DND-41 (cell line): ENCODE measurements around the gene TUT4.

Experiments used
- ATAC-seq: fragments of 200-7000 bp; cut with Tn5 transposase; 3 replicates; pipeline ENCODE4 v1.9.1; 2021; ENCODE audit warnings: low read depth; ENCODE audit not compliant: insufficient read depth
- DNase-seq: peaks from one replicate; pipeline ENCODE4 v3.0.0-alpha.2; 2020
- H2AFZ ChIP-seq: 2 replicates; pipeline ENCODE4 v1.6.0; 2012; ENCODE audit warnings: low read depth, low read length
- H3K27ac ChIP-seq: 2 replicates; pipeline ENCODE4 v1.5.1; 2012; ENCODE audit warnings: low read length, inconsistent platforms
- H3K27me3 ChIP-seq: fragments of 200-600 bp; sonication (generic); 2 replicates; pipeline ENCODE4 v1.6.0; 2012; ENCODE audit warnings: low read length, mild to moderate bottlenecking, inconsistent platforms; ENCODE audit not compliant: insufficient read depth, poor library complexity
- H3K36me3 ChIP-seq: 2 replicates; pipeline ENCODE4 v1.5.1; 2012; ENCODE audit warnings: low read length, inconsistent platforms; ENCODE audit not compliant: insufficient read depth
- H3K4me1 ChIP-seq: 2 replicates; pipeline ENCODE4 v1.5.1; 2012; ENCODE audit warnings: mild to moderate bottlenecking, low read length; ENCODE audit not compliant: insufficient read depth
- H3K4me2 ChIP-seq: 2 replicates; pipeline ENCODE4 v1.6.0; 2012; ENCODE audit warnings: mild to moderate bottlenecking, moderate library complexity, low read length, inconsistent platforms; ENCODE audit not compliant: insufficient read depth
- H3K4me3 ChIP-seq, 2 experiments: fragments of 200-600 bp in 1 of 2; shearing (Covaris generic) in 1 of 2; 2 replicates each; pipeline ENCODE4 v1.5.1; 2012 to 2016; ENCODE audit warnings: inconsistent platforms in 2 of 2, low read length in 2 of 2, mild to moderate bottlenecking in 2 of 2, low read depth in 1 of 2, moderate library complexity in 1 of 2
- H3K79me2 ChIP-seq: 2 replicates; pipeline ENCODE4 v1.6.0; 2012; ENCODE audit warnings: low read length, inconsistent platforms; ENCODE audit not compliant: insufficient read depth
- H3K9ac ChIP-seq: 2 replicates; pipeline ENCODE4 v1.6.0; 2012; ENCODE audit warnings: low read depth, mild to moderate bottlenecking, inconsistent platforms, low read length, moderate library complexity
- H3K9me3 ChIP-seq: 2 replicates; pipeline ENCODE4 v1.5.1; 2012; ENCODE audit warnings: low read length, moderate library complexity, mild to moderate bottlenecking, inconsistent platforms; ENCODE audit not compliant: insufficient read depth, severe bottlenecking
- H4K20me1 ChIP-seq: 2 replicates; pipeline ENCODE4 v1.6.0; 2012; ENCODE audit warnings: low read length; ENCODE audit not compliant: insufficient read depth
- EZH2 ChIP-seq: IDR thresholded peaks from 3 replicates; pipeline ENCODE4 v1.6.1; 2012; ENCODE audit warnings: borderline replicate concordance, low read depth, mild to moderate bottlenecking, moderate library complexity, low read length, inconsistent platforms; ENCODE audit not compliant: severe bottlenecking
- TF ChIP-seq, protein P1 (sequence below): IDR thresholded peaks from 2 replicates; pipeline ENCODE4 v1.5.1; 2012; ENCODE audit warnings: borderline replicate concordance, low read length, moderate library complexity, mild to moderate bottlenecking; ENCODE audit not compliant: poor library complexity, severe bottlenecking; ENCODE audit errors: extremely low read depth

Gene TUT4

DNA sequence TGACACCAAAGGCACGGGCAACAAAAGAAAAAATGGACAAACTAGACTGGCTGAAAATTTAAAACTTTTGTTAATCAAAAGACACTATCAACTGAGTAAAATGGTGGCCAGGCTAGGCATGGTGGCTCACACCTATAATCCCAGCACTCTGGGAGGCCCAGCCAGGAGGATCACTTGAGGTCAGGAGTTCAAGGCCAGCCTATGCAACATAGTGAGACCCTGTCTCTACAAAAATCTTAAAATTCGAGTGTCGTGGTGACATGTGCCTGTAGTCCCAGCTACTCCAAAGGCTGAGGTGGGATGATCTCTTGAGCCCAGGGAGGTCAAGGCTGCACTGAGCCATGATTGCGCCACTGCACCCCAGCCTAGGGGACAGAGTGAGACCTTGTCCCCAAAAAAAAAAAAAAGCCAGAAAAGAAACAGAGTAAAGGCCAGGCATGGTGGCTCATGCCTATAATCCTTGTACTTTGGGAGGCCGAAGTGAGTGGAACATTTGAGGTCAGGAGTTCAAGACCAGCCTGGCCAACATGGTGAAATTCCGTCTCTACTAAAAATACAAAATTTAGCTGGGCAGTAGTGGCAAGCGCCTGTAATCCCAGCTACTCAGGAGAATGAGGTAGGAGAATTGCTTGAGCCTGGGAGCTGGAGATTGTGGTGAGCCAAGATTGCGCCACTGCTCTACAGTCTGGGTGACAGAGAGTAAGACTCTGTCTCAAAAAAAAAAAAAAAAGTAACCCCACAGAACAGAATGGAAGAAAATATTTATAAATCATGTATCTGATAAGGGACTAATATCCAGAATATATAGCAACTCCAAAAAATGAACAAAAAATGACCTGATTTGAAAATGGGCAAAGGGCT, 8.0 kb downstream of the TUT4 start:
- no peak for DNase-seq
- Histone ChIP-seq H3K36me3 (peaks cover 36% of the 10 kb centered on the region), H3K79me2 (peaks cover 100% of the 10 kb centered on the region), H3K9me3 (peaks cover 19% of the 10 kb centered on the region), H3K9ac (no peak overlapping the region), H3K4me1 (peaks cover 9% of the 10 kb centered on the region; the same call in 1 of the 2 replicates), H3K4me3 (no peak overlapping the region), H3K27me3 (no peaks in the 10 kb centered on the region), H4K20me1 (peaks cover 28% of the 10 kb centered on the region; the same call in 1 of the 2 replicates), H3K4me2 (no peak overlapping the region), H2AFZ (no peak overlapping the region), H3K27ac (no peak overlapping the region)
- no peak for ATAC-seq
- TF ChIP-seq, protein P1, sequence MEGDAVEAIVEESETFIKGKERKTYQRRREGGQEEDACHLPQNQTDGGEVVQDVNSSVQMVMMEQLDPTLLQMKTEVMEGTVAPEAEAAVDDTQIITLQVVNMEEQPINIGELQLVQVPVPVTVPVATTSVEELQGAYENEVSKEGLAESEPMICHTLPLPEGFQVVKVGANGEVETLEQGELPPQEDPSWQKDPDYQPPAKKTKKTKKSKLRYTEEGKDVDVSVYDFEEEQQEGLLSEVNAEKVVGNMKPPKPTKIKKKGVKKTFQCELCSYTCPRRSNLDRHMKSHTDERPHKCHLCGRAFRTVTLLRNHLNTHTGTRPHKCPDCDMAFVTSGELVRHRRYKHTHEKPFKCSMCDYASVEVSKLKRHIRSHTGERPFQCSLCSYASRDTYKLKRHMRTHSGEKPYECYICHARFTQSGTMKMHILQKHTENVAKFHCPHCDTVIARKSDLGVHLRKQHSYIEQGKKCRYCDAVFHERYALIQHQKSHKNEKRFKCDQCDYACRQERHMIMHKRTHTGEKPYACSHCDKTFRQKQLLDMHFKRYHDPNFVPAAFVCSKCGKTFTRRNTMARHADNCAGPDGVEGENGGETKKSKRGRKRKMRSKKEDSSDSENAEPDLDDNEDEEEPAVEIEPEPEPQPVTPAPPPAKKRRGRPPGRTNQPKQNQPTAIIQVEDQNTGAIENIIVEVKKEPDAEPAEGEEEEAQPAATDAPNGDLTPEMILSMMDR: no peak
- TF ChIP-seq EZH2: no peak

DNA sequence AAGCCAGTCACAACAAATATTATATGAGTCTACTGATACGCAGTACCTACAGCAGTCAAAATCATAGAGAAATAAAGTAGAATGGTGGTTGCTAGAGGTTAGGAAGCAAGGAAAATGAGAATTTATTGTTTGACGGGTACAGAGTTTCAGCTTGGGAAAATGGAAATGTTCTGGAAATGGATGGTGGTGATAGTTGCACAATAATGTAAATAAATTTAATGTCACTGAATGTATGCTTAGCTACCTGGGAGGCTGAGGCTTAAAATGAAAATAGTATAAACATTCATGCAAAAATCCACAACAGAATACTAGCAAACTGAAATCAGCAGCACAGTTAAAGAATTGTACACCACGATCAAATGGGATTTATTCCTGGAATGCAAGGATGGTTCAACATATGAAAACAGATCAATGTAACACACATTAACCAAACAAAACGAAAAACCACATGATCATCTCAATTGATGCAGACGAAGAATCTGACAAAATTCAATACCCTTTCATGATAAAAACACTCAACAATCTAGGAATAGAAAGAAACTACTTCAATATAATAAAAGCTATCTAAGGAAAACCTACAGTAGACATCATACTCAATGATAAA, 10.7 kb downstream of the TUT4 start:
- H3K4me3 ChIP-seq: no peak overlapping the region
- peaks cover 19% of the 10 kb centered on the region for H3K9me3 ChIP-seq
- H3K36me3 ChIP-seq: peaks cover 32% of the 10 kb centered on the region
- H4K20me1 ChIP-seq: peaks cover 22% of the 10 kb centered on the region; the same call in 1 of the 2 replicates
- H3K27me3 ChIP-seq: no peaks in the 10 kb centered on the region
- no peak overlapping the region for H3K27ac ChIP-seq
- H2AFZ ChIP-seq: no peak overlapping the region
- ATAC-seq (no peak), DNase-seq (no peak)
- no peak overlapping the region for H3K4me2 ChIP-seq
- no peak overlapping the region for H3K9ac ChIP-seq
- H3K4me1 ChIP-seq: no peaks in the 10 kb centered on the region; the same call in 1 of the 2 replicates
- H3K79me2 ChIP-seq: peaks cover 100% of the 10 kb centered on the region
- TF ChIP-seq, protein P1: no peak
- no peak for TF ChIP-seq EZH2

DNA sequence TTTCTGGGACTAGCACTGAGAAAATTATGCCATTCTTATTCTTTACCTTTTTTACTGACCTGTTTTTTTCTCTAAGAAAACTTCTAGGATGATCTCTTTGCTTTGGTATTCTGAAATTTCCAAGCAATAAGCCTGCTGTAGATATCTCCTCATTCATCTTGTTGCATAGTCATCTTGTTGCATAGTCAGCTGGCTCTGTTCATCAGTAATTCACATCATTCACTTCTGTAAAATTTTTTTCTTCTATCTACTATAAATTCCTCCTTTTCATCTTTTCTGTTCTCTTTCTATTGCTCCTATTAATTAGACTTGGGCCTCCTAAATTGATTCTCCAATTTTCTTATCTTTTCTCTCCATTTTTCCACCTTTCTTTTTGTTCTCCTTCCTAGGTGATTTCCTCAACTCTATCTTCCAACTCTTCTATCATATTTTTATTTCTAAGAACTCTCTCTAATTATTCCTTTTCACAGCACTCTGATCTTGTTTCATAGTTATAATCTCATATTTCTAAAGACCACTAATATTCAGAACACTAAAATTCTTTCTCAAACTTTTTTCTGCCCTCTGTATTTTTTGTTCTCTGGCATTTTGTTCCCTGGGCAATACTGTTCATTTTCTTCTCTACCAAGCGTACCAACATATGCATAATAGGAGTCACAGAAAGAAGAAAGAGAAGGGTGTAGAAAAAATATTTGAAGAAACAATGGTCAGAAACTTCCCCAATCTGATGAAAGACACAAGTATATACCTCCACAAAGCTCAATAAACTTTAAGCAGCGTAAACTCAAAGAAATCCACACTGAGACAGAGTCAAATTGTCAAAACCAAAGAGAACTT, 17.7 kb downstream of the TUT4 start:
- Histone ChIP-seq H3K27me3 (no peaks in the 10 kb centered on the region), H3K9me3 (no peaks in the 10 kb centered on the region), H4K20me1 (peaks cover 45% of the 10 kb centered on the region; the same call in 1 of the 2 replicates), H3K27ac (no peak overlapping the region), H3K36me3 (no peaks in the 10 kb centered on the region), H3K4me2 (no peak overlapping the region), H3K4me3 (no peak overlapping the region), H3K4me1 (no peaks in the 10 kb centered on the region), H3K9ac (no peak overlapping the region), H2AFZ (no peak overlapping the region), H3K79me2 (peaks cover 99% of the 10 kb centered on the region)
- ATAC-seq: no peak
- DNase-seq: no peak
- TF ChIP-seq, protein P1: no peak
- no peak for TF ChIP-seq EZH2
